ENCODE measurements around the gene ASPSCR1. TPM values are rescaled to one million over a fixed set of nuclear protein-coding genes. Genes with fewer than 3 reads are reported as not detected.

ASPSCR1 gene
- total and polyA plus RNA-seq, 10 of the 15 experiments (the other 5 are each of a cell fraction or from before 2014, with no cell fraction given), result 1.5 to 48.4 (median 25.4) TPM

- TF ChIP-seq BMI1 (IDR thresholded peaks at IDR 0.05; ENCODE audit: borderline replicate concordance), result no peak
- no peak for TF ChIP-seq EED (IDR thresholded peaks at IDR 0.05; ENCODE audit: low read depth)
- TF ChIP-seq MTA2 (IDR thresholded peaks at IDR 0.05; ENCODE audit: low read depth), result no peak
- TF ChIP-seq ELK1 (IDR thresholded peaks at IDR 0.05; ENCODE audit: low read depth, low read length), result peak; percentile 50; the same call in 1 of the 2 replicates
- no peak for TF ChIP-seq MYB (IDR thresholded peaks at IDR 0.05; ENCODE audit: borderline replicate concordance, low read depth, low read length)
- TF ChIP-seq NFXL1 (IDR thresholded peaks at IDR 0.05; ENCODE audit: borderline replicate concordance), result no peak
- peak; percentile 78 for TF ChIP-seq IKZF1 (conservative IDR thresholded peaks at IDR 0.05)
- TF ChIP-seq RELA (IDR thresholded peaks at IDR 0.05; ENCODE audit: borderline replicate concordance, partially characterized antibody), result no peak
- peak; percentile 70 for TF ChIP-seq ZBTB40 (IDR thresholded peaks at IDR 0.05; ENCODE audit: borderline replicate concordance)
- peak; percentile 39; the same call in 1 of the 2 replicates for TF ChIP-seq CREM (IDR thresholded peaks at IDR 0.05; ENCODE audit: low read depth)
- no peak for TF ChIP-seq SMARCA5 (IDR thresholded peaks at IDR 0.05)
- peak; percentile 24; the same call in 1 of the 2 replicates for TF ChIP-seq TAF1 (IDR thresholded peaks at IDR 0.05; ENCODE audit: borderline replicate concordance, low read depth, low read length)
- no peak for TF ChIP-seq SMAD1 (IDR thresholded peaks at IDR 0.05; ENCODE audit: low read depth, partially characterized antibody)
- TF ChIP-seq LARP7 (IDR thresholded peaks at IDR 0.05), result peak; percentile 71
- no peak; the same call in 1 of the 2 replicates for TF ChIP-seq POLR2AphosphoS5 (IDR thresholded peaks at IDR 0.05; ENCODE audit: low read length)
- TF ChIP-seq SRF (IDR thresholded peaks at IDR 0.05; ENCODE audit: low read depth in 2 of 2, low read length in 2 of 2), result no peak
- no peak for TF ChIP-seq NR2C2 (IDR thresholded peaks at IDR 0.05; ENCODE audit: borderline replicate concordance, control insufficient read depth, insufficient read length, low read depth)
- no peak for TF ChIP-seq ZBTB4 (CRISPR knock-in tag; IDR thresholded peaks at IDR 0.05)
Observed at GRCh38 chr17:82051776-82052637, 74.6 kb downstream of the ASPSCR1 start, which contains the start of the genes GPS1 and RFNG (continued).
